HepG2 (cell line): ENCODE measurements around the gene FANCF. TPM values are rescaled to one million over a fixed set of nuclear protein-coding genes. Genes with fewer than 3 reads are reported as not detected.

ENCODE experiments used
- ATAC-seq: fragments of 200-7000 bp; cut with Tn5 transposase; 3 replicates; pipeline ENCODE4 v1.9.1; 2020; ENCODE audit warnings: mild to moderate bottlenecking, moderate library complexity
- BruUV-seq: library from RNA; stranded (reverse); fragments of 400-500 nt; replicated peaks from 2 replicates; lab custom pipeline; 2021; lab: Mats Ljungman, UMichigan
- CTCF ChIA-PET: fragments of 300-600 bp; formaldehyde crosslinking; extraction: SDS; loops from one replicate; lab custom pipeline; 2021; ENCODE audit warnings: low total read pairs, inconsistent platforms, low intra/inter-chr PET ratio; lab: Yijun Ruan, JAX
- POLR2A ChIA-PET: fragments of 350-600 bp; sonication (Branson Sonifier 250); formaldehyde crosslinking; loops from one replicate; lab custom pipeline; 2020; ENCODE audit warnings: antibody characterized with exemption, inconsistent platforms; lab: Yijun Ruan, JAX
- DNase-seq: peaks from one replicate; pipeline ENCODE4 v3.0.0-alpha.2; 2015; ENCODE audit warnings: low spot score
- FAIRE-seq: peaks from 3 replicates; lab custom pipeline; 2011; peaks lifted over from hg19 to GRCh38; lab: Jason Lieb, UNC
- H2AFZ ChIP-seq: one replicate; pipeline ENCODE4 v1.6.1; 2011; ENCODE audit warnings: low read length, inconsistent platforms
- H3K27ac ChIP-seq: fragments of 300-600 bp; 3 replicates; pipeline ENCODE4 v1.8.0; 2011; ENCODE audit warnings: mixed run types, mild to moderate bottlenecking, mixed read lengths, low read length, inconsistent platforms; ENCODE audit not compliant: insufficient read depth; ENCODE audit errors: extremely low read length
- H3K27me3 ChIP-seq, 2 experiments: fragments of 200-600 bp in 1 of 2; 2 replicates in 1 of 2; 3 replicates in 1 of 2; pipeline versions ENCODE4 v1.6.0 to v1.8.0; 2011; ENCODE audit warnings: low read length in 2 of 2, mild to moderate bottlenecking in 2 of 2, moderate library complexity in 2 of 2, inconsistent platforms in 1 of 2; ENCODE audit not compliant: insufficient read depth in 2 of 2, control insufficient read depth in 1 of 2
- H3K36me3 ChIP-seq, 2 experiments: fragments of 200-600 bp in 1 of 2; replicated peaks in 1 of 2; 2 replicates in 1 of 2; 3 replicates in 1 of 2; pipeline versions ENCODE4 v1.5.1 to v1.8.0; 2011; ENCODE audit warnings: low read length in 2 of 2, inconsistent platforms in 1 of 2; ENCODE audit not compliant: insufficient read depth in 2 of 2, control insufficient read depth in 1 of 2
- H3K4me1 ChIP-seq: 2 replicates; pipeline ENCODE4 v1.5.1; 2012; ENCODE audit warnings: low read length, inconsistent platforms; ENCODE audit not compliant: insufficient read depth
- H3K4me2 ChIP-seq: 2 replicates; pipeline ENCODE4 v1.6.0; 2011; ENCODE audit warnings: low read depth, low read length, inconsistent platforms
- H3K4me3 ChIP-seq, 3 experiments: fragments of 200-600 bp in 1 of 3; sonication (generic), shearing (Covaris generic) in 1 of 3; replicated peaks in 1 of 3; 2 replicates each; pipeline ENCODE4 v1.5.1; 2011 to 2016; ENCODE audit warnings: low read length in 3 of 3, inconsistent platforms in 2 of 3, low read depth in 2 of 3, mild to moderate bottlenecking in 2 of 3, control low read depth in 1 of 3, mixed read lengths in 1 of 3; ENCODE audit not compliant: insufficient read depth in 1 of 3
- H3K79me2 ChIP-seq: one replicate; pipeline ENCODE4 v1.6.1; 2011; ENCODE audit warnings: low read length, inconsistent platforms; ENCODE audit not compliant: insufficient read depth
- H3K9ac ChIP-seq: 2 replicates; pipeline ENCODE4 v1.6.0; 2011; ENCODE audit warnings: mild to moderate bottlenecking, low read depth, low read length, inconsistent platforms; ENCODE audit not compliant: insufficient read depth
- H3K9me3 ChIP-seq: 2 replicates; pipeline ENCODE4 v1.5.1; 2012; ENCODE audit warnings: mild to moderate bottlenecking, low read length
- H4K20me1 ChIP-seq: 2 replicates; pipeline ENCODE4 v1.6.0; 2011; ENCODE audit warnings: inconsistent platforms, mild to moderate bottlenecking, low read length, moderate library complexity; ENCODE audit not compliant: insufficient read depth
- ARID2 ChIP-seq: sonication (generic); formaldehyde crosslinking; IDR thresholded peaks from 2 replicates; pipeline ENCODE4 v1.8.1; 2022; ENCODE audit warnings: mild to moderate bottlenecking, missing genetic modification reagents, borderline replicate concordance
- MAFK ChIP-seq, 2 experiments: IDR thresholded peaks in 1 of 2; conservative IDR thresholded peaks in 1 of 2; 2 replicates each; pipeline ENCODE4 v1.6.1; 2011; ENCODE audit warnings: improper control_type of control experiment in 2 of 2, low read length in 2 of 2
- NAIF1 ChIP-seq: sonication (generic); formaldehyde crosslinking; IDR thresholded peaks from 2 replicates; pipeline ENCODE4 v1.5.0; 2020; ENCODE audit warnings: mild to moderate bottlenecking, missing genetic modification reagents, borderline replicate concordance
- PATZ1 ChIP-seq: sonication (generic); formaldehyde crosslinking; IDR thresholded peaks from 2 replicates; pipeline ENCODE4 v1.4.0; 2020; ENCODE audit warnings: missing genetic modification reagents
- PITX1 ChIP-seq: sonication (generic); formaldehyde crosslinking; IDR thresholded peaks from 2 replicates; pipeline ENCODE4 v1.5.1; 2020; ENCODE audit warnings: mild to moderate bottlenecking, missing genetic modification reagents
- WIZ ChIP-seq: sonication (generic); formaldehyde crosslinking; IDR thresholded peaks from 2 replicates; pipeline ENCODE4 v1.5.1; 2020; ENCODE audit warnings: mild to moderate bottlenecking, missing genetic modification reagents
- ZBTB7B ChIP-seq: sonication (generic); formaldehyde crosslinking; IDR thresholded peaks from 2 replicates; pipeline ENCODE4 v1.4.0; 2020; ENCODE audit warnings: missing genetic modification reagents
- ZNF143 ChIP-seq: sonication (generic); formaldehyde crosslinking; IDR thresholded peaks from 2 replicates; pipeline ENCODE4 v1.4.0; 2020; ENCODE audit warnings: missing genetic modification reagents
- ZNF24 ChIP-seq: fragments of 450-650 bp; IDR thresholded peaks from 2 replicates; pipeline ENCODE4 v1.6.1; 2017; ENCODE audit warnings: antibody characterized with exemption, mild to moderate bottlenecking
- ZNF513 ChIP-seq: sonication (generic); formaldehyde crosslinking; conservative IDR thresholded peaks from 2 replicates; pipeline ENCODE4 v1.5.0; 2020; ENCODE audit warnings: missing genetic modification reagents
- ZNF7 ChIP-seq: IDR thresholded peaks from 2 replicates; pipeline ENCODE4 v1.6.1; 2016; ENCODE audit warnings: missing biosample characterization, missing genetic modification reagents
- ZNF724P ChIP-seq: sonication (generic); formaldehyde crosslinking; IDR thresholded peaks from 2 replicates; pipeline ENCODE4 v1.8.0; 2022; ENCODE audit warnings: missing genetic modification reagents, borderline replicate concordance
- ZNF800 ChIP-seq: sonication (generic); formaldehyde crosslinking; IDR thresholded peaks from 2 replicates; pipeline ENCODE4 v1.4.0; 2020; ENCODE audit warnings: missing genetic modification reagents
- WGBS: methylation state at CpG from one replicate; pipeline ENCODE4 v1.1.6; 2017; ENCODE audit warnings: low lambda C conversion rate; 5-methylcytosine and 5-hydroxymethylcytosine counted together
- in situ Hi-C: cut with HindIII; loops from 2 replicates; pipeline ENCODE4 v1.10.0; 2017; ENCODE audit warnings: low pct_unique_long_range_greater_than_20kb; ENCODE audit not compliant: extremely low pct_ligation_motif_present
- intact Hi-C: fragments of 100-400 bp; cut with micrococcal nuclease; formaldehyde crosslinking; loops from one replicate; pipeline ENCODE4 v1.10.0; 2022; ENCODE audit not compliant: unreplicated experiment
- polyA plus RNA-seq, 8 experiments: library from polyadenylated mRNA; depleted of rRNA in 3 of 8; stranded (reverse) in 7 of 8; unstranded in 1 of 8; fragments of >200 nt; fragmentation: Illumina TruSeq in 4 of 8; extraction: Trizol in 4 of 8; gene quantifications; 2 replicates each; pipeline versions ENCODE4 v1.2.1 to v1.2.3, GENCODE V29; 2011 to 2016; ENCODE audit warnings: low read depth in 4 of 8, missing spikeins in 1 of 8, mixed read lengths in 1 of 8; ENCODE audit not compliant: insufficient read depth in 1 of 8
- total RNA-seq, 5 experiments: library from RNA; depleted of rRNA; stranded (reverse); fragments of >200 nt; fragmentation: Illumina TruSeq; extraction: Trizol; gene quantifications; 2 replicates each; pipeline ENCODE4 v1.2.3, GENCODE V29; 2016; ENCODE audit warnings: low read depth in 1 of 5
- TF ChIP-seq, protein P1 (sequence below): sonication (generic); formaldehyde crosslinking; IDR thresholded peaks from 2 replicates; pipeline ENCODE4 v1.4.0; 2020; ENCODE audit warnings: mild to moderate bottlenecking, missing genetic modification reagents

Gene FANCF
- total and polyA plus RNA-seq, 2 of the 13 experiments (the other 11 are each of a cell fraction or from before 2014, with no cell fraction given), result 2.5 to 9.7 TPM

DNA sequence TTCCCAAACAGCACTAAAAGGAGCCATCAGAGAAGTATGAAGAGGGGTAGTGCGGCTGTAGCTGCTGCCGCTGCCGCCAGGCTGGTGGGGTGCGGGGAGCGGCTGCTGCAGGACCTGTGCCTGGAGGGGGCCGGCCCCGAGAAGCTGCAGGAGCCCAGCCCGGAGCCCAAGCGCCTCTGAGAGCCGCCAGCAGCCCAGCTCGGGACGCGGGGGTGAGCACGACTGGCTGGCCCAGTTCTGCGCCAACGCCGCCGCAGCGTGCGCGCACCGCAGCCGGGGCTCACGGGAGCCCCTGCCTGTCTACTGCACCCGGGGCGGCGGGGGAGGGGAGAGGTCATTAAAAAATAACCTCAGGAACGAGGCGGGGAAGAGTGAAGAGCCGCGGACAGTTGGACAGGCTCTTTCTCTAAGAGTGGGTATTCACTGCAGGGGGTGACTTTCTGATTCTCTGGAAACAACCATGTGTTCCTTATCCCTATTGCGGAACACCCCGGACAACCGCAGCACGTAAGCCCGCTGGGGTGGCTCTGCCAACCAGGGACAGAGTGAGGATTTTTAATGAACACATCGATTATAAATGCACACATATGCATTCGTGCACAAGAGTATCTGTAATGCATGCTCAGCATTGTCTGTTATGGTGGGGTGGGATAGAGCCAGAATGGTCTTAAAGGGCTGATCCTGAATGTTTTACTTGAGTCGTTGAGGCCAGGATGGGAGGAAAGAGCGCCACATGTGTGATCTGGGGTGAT is 41.2 kb upstream of the FANCF start:
- Histone ChIP-seq H3K27ac (peak overlapping the region; percentile 87), H3K4me2 (peak overlapping the region; percentile 93), H3K79me2 (peaks cover 41% of the 10 kb centered on the region), H2AFZ (peak overlapping the region; percentile 98), H3K27me3 (no peaks in the 10 kb centered on the region; a peak in 1 of 5 replicates), H4K20me1 (no peaks in the 10 kb centered on the region), H3K9me3 (no peaks in the 10 kb centered on the region), H3K4me3 (peak overlapping the region; percentile 74 to 90 (median 86)), H3K4me1 (peaks cover 58% of the 10 kb centered on the region), H3K36me3 (no peaks in the 10 kb centered on the region), H3K9ac (peak overlapping the region; percentile 76)
- DNase-seq, result peak; percentile 53
- ChIA-PET CTCF (interaction anchor here (1.4 kb wide), 1 partner anchor 63 kb away, joined by 4 read pairs; no protein-coding TSS in a partner anchor), POLR2A (interaction anchor here (0.7 to 2.3 kb wide), 10 partner anchors 8 to 163 kb away, joined by 3 to 24 read pairs (median 7); partner anchors contain the start of genes FANCF and SVIP)
- peak; percentile 98 for ATAC-seq
- no TSS peak for BruUV-seq
- WGBS, result 4% methylated on average over 5 of the region's 40 CpGs
- no peak for FAIRE-seq
- in situ Hi-C loops, result loop anchor here (5.0 kb wide), 2 partner anchors 60 to 120 kb away; no protein-coding TSS in a partner anchor
- intact Hi-C loops, result loop anchor here (1.0 to 2.0 kb wide), 3 partner anchors 32 to 63 kb away; partner anchors contain the start of gene FANCF
- no peak for TF ChIP-seq WIZ (CRISPR knock-in tag)
- TF ChIP-seq ARID2, result peak; percentile 63; the same call in 1 of the 2 replicates
- peak; percentile 16; the same call in 1 of the 2 replicates for TF ChIP-seq PITX1
- no peak for TF ChIP-seq ZNF513
- TF ChIP-seq ZNF7, result no peak
- peak; percentile 55; the same call in 1 of the 2 replicates for TF ChIP-seq ZNF724P (CRISPR knock-in tag)
- TF ChIP-seq, protein P1, sequence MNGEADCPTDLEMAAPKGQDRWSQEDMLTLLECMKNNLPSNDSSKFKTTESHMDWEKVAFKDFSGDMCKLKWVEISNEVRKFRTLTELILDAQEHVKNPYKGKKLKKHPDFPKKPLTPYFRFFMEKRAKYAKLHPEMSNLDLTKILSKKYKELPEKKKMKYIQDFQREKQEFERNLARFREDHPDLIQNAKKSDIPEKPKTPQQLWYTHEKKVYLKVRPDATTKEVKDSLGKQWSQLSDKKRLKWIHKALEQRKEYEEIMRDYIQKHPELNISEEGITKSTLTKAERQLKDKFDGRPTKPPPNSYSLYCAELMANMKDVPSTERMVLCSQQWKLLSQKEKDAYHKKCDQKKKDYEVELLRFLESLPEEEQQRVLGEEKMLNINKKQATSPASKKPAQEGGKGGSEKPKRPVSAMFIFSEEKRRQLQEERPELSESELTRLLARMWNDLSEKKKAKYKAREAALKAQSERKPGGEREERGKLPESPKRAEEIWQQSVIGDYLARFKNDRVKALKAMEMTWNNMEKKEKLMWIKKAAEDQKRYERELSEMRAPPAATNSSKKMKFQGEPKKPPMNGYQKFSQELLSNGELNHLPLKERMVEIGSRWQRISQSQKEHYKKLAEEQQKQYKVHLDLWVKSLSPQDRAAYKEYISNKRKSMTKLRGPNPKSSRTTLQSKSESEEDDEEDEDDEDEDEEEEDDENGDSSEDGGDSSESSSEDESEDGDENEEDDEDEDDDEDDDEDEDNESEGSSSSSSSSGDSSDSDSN, result peak; percentile 99
- TF ChIP-seq ZNF143 (CRISPR knock-in tag), result peak; percentile 61; the same call in 1 of the 2 replicates
- TF ChIP-seq ZNF800, result peak; percentile 88
- 0 out of 2 replicates have a peak, but pooled peaks have one; percentile 39 for TF ChIP-seq NAIF1 (CRISPR knock-in tag)
- peak; percentile 60; the same call in 1 of the 2 replicates for TF ChIP-seq PATZ1 (CRISPR knock-in tag)
- peak; percentile 83 for TF ChIP-seq ZBTB7B (CRISPR knock-in tag)
- TF ChIP-seq ZNF24, result no peak
- peak; percentile 58 to 62 for TF ChIP-seq MAFK (conservative IDR thresholded peaks at IDR 0.05 in 1 of 2, IDR thresholded peaks at IDR 0.05 in 1 of 2; ENCODE audit: low read length in 2 of 2)
